GM12892 (cell line): ENCODE results near the gene TMEM17.
A peak's percentile ranks its signal among the peaks of the same experiment; 100 is the strongest.
"Not testable (repeated sequence)": the region's sequence is repeated elsewhere in the genome, so short reads cannot be mapped to it uniquely, and the experiment has no call there.

Source experiments
- DNase-seq: peaks from one replicate; pipeline ENCODE4 v3.0.0; 2011; ENCODE audit not compliant: insufficient read length
- FAIRE-seq: peaks from 2 replicates; lab custom pipeline; 2011; peaks lifted over from hg19 to GRCh38; lab: Jason Lieb, UNC
- POLR2A ChIP-seq: IDR thresholded peaks from 2 replicates; pipeline ENCODE4 v1.6.1; 2011; ENCODE audit warnings: low read depth, low read length, control low read depth
- POLR2AphosphoS5 ChIP-seq: IDR thresholded peaks from 2 replicates; pipeline ENCODE4 v1.6.1; 2011; ENCODE audit warnings: low read depth, low read length, control low read depth
- TAF1 ChIP-seq: IDR thresholded peaks from 2 replicates; pipeline ENCODE4 v1.6.1; 2011; ENCODE audit warnings: low read depth, mild to moderate bottlenecking, control low read depth, low read length, borderline replicate concordance

The TMEM17 gene

DNA sequence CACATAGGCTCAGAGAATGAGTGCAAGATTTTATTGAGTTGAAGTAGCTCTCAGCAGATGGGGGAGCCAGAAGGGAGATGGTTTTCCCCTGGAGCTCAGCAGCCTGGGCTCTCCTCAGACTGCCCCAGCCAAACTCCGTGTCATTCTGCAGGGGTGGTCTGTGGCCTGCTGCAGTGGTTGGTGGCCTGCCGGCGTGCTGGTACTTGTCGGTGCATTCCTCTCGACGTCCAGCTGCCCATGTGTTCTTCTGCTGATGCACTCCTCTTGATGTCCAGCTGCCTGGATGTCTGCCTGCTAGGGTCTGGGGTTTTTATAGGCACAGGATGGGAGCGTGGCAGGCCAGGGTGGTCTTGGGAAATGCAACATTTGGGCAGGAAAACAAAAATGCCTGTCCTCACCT lies 25.6 kb upstream of the TMEM17 start:
- TF ChIP-seq POLR2AphosphoS5, result no peak
- FAIRE-seq (no peak), DNase-seq (no peak)

DNA sequence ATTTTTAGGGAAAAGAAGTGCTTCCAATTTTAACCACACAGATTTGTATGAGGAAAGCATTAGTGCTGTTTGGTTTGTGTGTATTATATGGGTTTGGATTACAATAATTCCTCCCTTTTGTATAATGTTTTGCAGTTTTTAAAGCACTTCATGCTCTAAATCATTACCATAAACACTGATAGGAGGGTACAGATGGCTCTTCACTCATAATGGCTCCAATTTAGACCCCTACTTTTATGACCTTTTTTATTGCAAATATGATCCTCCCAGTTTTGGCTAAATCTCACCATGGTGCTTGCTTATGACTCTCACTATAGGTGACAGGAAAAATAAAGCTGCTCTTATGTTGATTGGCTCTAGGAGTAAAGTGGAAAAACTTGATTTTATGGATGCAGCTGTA lies 23.8 kb upstream of the TMEM17 start:
- TF ChIP-seq POLR2A (no peak), TAF1 (no peak), POLR2AphosphoS5 (no peak)
- DNase-seq (no peak), FAIRE-seq (no peak)

DNA sequence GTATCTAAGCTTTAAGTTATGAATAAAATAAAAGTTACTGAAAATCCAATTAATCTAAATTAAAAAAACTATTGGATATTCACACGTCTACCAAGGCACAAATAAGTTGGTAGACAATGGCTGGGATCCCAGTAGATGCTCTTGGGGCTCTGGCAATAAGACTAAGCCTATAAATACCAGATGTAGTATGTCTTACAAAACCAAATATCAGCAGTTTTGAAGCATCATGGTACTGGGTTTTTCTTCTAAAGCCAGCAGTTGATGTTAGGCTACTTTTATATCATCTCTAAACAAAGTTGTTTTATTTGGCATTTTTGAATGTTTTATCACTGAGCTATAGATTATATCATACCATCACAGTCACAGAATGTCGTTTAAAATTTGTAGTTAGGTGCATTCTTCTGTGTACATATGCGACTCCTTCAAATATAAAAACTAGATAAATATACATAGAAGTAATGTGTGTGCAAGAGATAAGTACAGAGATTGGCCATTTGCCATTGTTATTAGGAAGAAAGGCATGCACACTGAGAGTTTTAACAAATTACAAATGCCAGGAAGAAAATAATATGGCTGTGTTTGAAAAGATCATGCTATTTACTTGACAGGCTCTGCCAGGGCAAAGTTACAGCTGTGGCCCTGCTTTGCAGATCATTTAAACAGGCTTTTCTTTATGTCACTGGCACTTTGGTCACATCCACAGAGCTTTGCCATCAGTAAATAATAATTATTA lies 21.6 kb upstream of the TMEM17 start:
- FAIRE-seq, result no peak
- TF ChIP-seq POLR2AphosphoS5 (no peak), POLR2A (no peak), TAF1 (no peak)
- DNase-seq, result no peak

DNA sequence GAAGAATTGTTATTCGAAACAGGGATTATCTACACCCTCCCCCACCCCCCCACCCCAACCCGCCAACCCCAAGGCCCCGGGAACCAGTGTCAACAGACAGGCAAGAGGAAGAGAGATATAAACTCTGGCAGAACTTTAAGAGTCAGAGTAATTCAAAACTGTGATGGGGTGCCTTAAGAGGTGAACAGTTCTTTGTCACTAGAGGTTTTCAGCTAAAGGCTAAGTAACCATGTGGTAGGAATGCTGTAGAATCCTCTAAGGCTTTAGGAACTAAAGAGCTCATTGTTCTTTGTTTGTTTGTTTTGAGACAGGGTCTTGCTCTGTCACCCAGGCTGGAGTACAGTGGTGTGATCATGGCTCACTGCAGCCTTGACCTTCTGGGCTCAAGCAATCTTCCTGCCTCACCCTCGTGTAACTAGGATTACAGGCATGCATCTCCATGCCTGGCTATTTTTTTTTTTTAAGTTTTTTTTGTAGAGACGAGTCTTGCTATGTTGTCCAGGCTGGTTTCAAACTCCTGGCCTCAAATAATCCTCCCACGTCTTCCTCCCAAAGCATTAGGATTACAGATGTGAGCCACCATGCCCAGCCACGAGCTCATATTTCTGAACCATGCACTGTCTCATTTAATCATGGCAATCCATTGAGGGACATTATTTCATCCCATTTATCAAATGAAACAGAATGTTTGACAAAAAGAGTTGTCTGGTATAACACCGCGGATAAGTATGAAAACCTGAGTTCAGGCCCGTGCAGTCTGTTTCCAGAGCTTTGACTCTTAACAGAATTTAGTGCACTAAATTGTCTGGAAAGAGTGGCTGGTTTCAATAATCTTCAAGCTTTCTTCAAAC lies 20.8 kb upstream of the TMEM17 start:
- TF ChIP-seq POLR2A (no peak), POLR2AphosphoS5 (no peak), TAF1 (no peak)
- FAIRE-seq, result no peak
- DNase-seq, result no peak

- TF ChIP-seq POLR2AphosphoS5 (no peak), POLR2A (no peak), TAF1 (no peak)
- no peak for DNase-seq
- no peak for FAIRE-seq
These were observed 19.7 kb upstream of the TMEM17 start for GRCh38 chr2:62525549-62526269.

- DNase-seq (no peak), FAIRE-seq (no peak)
- TF ChIP-seq POLR2A (no peak), POLR2AphosphoS5 (no peak), TAF1 (no peak)
These were observed 18.4 kb upstream of the TMEM17 start for GRCh38 chr2:62524293-62524941.

- not testable (repeated sequence) for DNase-seq, FAIRE-seq
These were observed 15.1 kb upstream of the TMEM17 start for GRCh38 chr2:62521061-62521460.

- no peak for TF ChIP-seq POLR2A
- no peak for TF ChIP-seq TAF1
- FAIRE-seq (no peak), DNase-seq (no peak)
These were observed 6.4 kb upstream of the TMEM17 start for GRCh38 chr2:62512384-62512783.

GRCh38 chr2:62511636-62512035 lies 5.6 kb upstream of the TMEM17 start:
- no peak for FAIRE-seq

DNA sequence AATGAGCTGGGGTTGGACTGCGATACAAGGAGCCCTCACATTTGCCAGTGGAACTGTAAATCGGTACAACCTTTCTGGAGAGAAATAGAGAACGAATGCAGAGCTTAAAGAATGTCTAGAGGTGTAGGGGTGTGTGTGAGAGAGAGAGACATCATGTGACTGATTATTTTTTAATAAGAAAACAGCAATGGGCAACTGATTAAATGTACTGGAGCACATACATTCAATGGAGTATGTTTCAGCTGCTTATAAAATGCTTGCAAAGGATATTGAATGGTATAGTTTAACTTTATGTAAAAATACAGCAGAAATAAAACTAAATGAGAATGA lies 391 bp upstream of the TMEM17 start:
- FAIRE-seq (no peak), DNase-seq (no peak)
- no peak for TF ChIP-seq POLR2A
- no peak for TF ChIP-seq TAF1
- TF ChIP-seq POLR2AphosphoS5, result no peak

More at GRCh38 chr2:62511636-62512035, 5.6 kb upstream of the TMEM17 start:
- TF ChIP-seq POLR2AphosphoS5 (no peak), TAF1 (no peak), POLR2A (no peak)
- DNase-seq, result no peak

- TF ChIP-seq POLR2AphosphoS5 (no peak), POLR2A (no peak)
- FAIRE-seq (peak; percentile 66), DNase-seq (no peak)
These were observed 766 bp downstream of the TMEM17 start for GRCh38 chr2:62505109-62505749.

GRCh38 chr2:62504657-62505056 lies 1.3 kb downstream of the TMEM17 start:
- DNase-seq (no peak), FAIRE-seq (no peak)
- TF ChIP-seq POLR2A, result no peak
- TF ChIP-seq TAF1, result no peak
- no peak for TF ChIP-seq POLR2AphosphoS5
